Panc1 (cell line): ENCODE data around the gene AMZ1.

ENCODE experiments used
- POLR2AphosphoS5 ChIP-seq: IDR thresholded peaks from 2 replicates; pipeline ENCODE4 v1.6.1; 2012; ENCODE audit warnings: mild to moderate bottlenecking, low read depth, low read length, moderate library complexity
- SIN3A ChIP-seq: IDR thresholded peaks from 2 replicates; pipeline ENCODE4 v1.6.1; 2012; ENCODE audit warnings: low read depth, mild to moderate bottlenecking, low read length, moderate library complexity, borderline replicate concordance; ENCODE audit not compliant: insufficient read depth
- TCF7L2 ChIP-seq: IDR thresholded peaks from 2 replicates; pipeline ENCODE4 v1.6.1; 2011; ENCODE audit warnings: mild to moderate bottlenecking, low read depth, low read length, inconsistent platforms
- TF ChIP-seq, protein P1 (sequence below): fragments of 450-650 bp; IDR thresholded peaks from 2 replicates; pipeline ENCODE4 v1.5.1; 2017; ENCODE audit warnings: mild to moderate bottlenecking
- TF ChIP-seq, protein P2 (sequence below), 2 experiments: IDR thresholded peaks; 2 replicates each; pipeline ENCODE4 v1.6.1; 2011 to 2012; ENCODE audit warnings: low read depth in 2 of 2, control low read depth in 1 of 2, low read length in 1 of 2, mild to moderate bottlenecking in 1 of 2, moderate library complexity in 1 of 2; ENCODE audit not compliant: insufficient read depth in 1 of 2

DNA sequence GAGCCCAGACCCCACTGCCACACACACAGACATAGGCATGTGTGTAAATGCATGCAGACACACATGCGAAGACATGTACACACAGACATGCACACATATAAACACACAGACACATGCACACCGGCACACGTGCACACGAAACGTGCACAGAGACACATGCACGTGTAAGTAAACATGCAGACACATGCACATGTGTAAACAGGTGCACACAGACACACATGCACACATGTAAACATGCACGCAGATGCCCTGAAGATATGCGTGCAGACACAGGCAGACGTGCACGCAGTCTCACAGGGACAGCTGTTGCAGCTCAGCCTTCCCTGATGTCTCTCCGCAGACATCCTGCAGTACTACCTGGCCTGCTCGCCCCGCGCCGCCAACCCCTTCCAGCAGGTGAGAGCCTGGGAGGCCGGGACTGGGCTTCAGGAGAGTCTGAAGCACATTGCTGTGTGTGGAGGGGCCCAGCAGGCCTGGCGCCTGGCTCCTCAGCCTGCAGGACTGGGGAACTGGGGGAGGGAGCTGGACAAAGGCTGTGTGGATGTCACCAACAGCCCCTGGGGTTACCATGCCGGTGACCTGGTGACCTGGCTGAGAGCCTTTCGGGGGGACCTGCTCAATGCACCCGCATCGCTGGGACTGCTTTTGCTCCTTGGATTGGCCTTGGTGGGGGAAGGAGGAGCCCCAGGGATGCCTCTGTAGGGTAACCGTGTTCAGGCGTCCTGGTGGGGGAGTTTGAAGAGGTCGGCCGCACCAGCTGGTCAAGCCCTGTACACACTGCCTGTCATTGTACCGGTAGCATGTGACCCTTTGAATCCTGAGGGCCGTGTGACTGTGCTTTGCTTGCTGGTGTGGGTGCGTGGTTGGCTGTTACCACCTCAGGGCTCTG is 35.9 kb upstream of the AMZ1 start:
- TF ChIP-seq, protein P1, sequence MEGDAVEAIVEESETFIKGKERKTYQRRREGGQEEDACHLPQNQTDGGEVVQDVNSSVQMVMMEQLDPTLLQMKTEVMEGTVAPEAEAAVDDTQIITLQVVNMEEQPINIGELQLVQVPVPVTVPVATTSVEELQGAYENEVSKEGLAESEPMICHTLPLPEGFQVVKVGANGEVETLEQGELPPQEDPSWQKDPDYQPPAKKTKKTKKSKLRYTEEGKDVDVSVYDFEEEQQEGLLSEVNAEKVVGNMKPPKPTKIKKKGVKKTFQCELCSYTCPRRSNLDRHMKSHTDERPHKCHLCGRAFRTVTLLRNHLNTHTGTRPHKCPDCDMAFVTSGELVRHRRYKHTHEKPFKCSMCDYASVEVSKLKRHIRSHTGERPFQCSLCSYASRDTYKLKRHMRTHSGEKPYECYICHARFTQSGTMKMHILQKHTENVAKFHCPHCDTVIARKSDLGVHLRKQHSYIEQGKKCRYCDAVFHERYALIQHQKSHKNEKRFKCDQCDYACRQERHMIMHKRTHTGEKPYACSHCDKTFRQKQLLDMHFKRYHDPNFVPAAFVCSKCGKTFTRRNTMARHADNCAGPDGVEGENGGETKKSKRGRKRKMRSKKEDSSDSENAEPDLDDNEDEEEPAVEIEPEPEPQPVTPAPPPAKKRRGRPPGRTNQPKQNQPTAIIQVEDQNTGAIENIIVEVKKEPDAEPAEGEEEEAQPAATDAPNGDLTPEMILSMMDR: no peak
- no peak for TF ChIP-seq POLR2AphosphoS5
- TF ChIP-seq, protein P2, sequence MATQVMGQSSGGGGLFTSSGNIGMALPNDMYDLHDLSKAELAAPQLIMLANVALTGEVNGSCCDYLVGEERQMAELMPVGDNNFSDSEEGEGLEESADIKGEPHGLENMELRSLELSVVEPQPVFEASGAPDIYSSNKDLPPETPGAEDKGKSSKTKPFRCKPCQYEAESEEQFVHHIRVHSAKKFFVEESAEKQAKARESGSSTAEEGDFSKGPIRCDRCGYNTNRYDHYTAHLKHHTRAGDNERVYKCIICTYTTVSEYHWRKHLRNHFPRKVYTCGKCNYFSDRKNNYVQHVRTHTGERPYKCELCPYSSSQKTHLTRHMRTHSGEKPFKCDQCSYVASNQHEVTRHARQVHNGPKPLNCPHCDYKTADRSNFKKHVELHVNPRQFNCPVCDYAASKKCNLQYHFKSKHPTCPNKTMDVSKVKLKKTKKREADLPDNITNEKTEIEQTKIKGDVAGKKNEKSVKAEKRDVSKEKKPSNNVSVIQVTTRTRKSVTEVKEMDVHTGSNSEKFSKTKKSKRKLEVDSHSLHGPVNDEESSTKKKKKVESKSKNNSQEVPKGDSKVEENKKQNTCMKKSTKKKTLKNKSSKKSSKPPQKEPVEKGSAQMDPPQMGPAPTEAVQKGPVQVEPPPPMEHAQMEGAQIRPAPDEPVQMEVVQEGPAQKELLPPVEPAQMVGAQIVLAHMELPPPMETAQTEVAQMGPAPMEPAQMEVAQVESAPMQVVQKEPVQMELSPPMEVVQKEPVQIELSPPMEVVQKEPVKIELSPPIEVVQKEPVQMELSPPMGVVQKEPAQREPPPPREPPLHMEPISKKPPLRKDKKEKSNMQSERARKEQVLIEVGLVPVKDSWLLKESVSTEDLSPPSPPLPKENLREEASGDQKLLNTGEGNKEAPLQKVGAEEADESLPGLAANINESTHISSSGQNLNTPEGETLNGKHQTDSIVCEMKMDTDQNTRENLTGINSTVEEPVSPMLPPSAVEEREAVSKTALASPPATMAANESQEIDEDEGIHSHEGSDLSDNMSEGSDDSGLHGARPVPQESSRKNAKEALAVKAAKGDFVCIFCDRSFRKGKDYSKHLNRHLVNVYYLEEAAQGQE (IDR thresholded peaks at IDR 0.05; ENCODE audit: insufficient read depth in 1 of 2, low read depth in 2 of 2, low read length in 1 of 2): no peak
- TF ChIP-seq TCF7L2: no peak
- TF ChIP-seq SIN3A: no peak
